GM18499 (cell line): ENCODE measurements around the gene GALM.
"Not testable (repeated sequence)": the region's sequence is repeated elsewhere in the genome, so short reads cannot be mapped to it uniquely, and the experiment has no call there.

Experiments
- ATAC-seq: cut with Tn5 transposase; IDR thresholded peaks from one replicate; pipeline ENCODE4 v1.9.1; 2021; ENCODE audit warnings: moderate number of reproducible peaks; ENCODE audit not compliant: insufficient read depth, unreplicated experiment

The GALM gene

DNA sequence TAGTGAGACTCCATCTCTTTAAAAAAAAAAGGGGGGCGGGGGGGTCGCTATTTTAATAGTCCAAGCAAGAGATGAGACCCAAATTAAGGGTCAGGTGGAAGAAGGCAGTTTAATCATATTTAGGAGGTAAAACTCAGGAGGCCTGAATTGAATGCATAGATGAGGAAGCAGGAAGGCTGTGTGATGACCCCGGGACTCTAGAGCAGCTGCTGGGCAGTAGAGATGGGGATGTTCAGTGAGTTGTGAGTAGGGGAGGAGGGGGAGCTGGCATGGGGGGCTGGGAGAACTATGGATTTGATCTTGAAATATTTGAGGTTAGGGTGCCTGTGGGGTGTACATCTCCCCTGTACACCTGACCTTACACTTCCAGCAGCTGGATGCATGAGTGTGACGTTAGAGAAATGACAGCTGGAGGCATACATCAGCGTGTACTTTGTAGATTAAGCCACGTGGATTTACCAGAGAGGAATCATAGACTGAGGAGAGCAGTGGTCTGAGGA is 41.0 kb downstream of the GALM start:
- ATAC-seq, result no peak

DNA sequence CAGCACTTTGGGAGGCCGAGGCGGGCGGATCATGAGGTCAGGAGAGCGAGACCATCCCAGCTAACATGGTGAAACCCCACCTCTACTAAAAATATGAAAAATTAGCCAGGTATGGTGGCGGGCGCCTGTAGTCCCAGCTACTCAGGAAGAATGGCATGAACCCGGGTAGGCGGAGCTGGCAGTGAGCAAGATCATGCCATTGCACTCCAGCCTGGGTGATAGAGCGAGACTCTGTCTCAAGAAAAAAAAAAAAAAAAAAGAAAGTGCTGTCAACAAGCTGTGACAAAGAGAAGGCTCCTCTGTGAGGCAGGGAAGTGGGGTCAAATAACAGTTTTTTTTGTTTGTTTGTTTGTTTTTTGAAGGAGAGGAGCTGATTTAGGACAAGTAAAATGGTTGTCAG is 42.6 kb downstream of the GALM start:
- ATAC-seq, result not testable (repeated sequence)

DNA sequence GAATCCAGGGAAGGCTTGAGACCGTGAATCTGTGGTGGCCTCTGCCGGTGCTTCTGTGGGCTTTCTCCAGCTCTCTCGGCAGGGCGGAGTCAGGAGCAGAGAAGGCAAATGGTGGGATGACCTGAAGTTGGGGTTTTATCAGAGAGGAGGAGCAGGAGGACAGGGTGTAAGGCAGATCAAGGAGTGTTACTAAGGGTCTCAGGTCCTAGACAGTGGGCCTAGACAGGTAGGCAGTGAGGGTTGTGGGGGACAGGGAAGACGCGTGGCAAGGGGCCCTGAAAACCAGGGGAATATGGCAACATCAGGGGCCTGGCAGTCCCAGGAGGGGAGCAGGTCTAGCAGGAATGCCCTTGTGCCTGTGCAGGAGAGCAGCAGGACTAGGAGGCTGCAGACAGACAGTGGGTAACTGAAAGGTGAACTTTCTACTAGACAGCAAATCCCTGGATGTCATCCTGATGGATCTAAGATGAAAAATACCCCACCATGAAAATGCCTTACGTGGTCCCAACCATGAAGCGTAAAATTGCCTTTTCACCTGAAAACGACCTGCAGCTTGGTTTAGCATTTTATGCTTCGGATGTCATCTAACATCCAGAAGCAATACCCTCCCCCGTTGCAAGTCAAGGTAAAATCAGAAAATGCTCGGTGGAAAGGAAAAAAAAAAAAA is 43.1 kb downstream of the GALM start:
- ATAC-seq, result no peak

DNA sequence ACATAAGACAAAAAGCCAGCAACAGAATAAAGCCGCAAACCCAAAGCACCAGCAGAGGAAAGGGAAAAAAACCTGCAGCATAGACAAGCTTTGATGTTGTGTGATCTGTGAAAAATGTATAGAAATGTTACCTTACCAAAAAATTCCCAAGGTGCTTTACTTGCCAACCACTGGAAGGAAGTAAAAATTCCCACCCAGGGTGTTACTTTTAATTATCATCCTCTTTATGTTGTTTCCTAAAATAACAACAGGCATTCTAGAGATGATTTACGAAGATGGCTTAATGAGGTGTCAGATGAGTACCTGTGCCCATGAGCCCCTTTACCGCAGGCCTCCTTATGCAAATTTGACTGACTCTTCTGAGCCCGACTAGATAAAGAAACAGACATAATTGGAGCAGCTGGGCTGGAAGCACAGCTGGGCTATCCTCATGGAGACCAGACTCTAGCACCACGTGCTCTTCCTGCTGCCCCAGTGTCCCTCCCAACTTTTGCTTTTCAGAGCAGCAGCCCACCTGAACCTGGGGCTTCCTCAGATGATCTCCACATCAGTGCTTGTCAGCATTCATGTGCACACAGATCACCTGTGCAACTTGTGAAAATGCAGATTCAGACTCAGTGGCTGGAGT is 43.8 kb downstream of the GALM start:
- no peak for ATAC-seq

DNA sequence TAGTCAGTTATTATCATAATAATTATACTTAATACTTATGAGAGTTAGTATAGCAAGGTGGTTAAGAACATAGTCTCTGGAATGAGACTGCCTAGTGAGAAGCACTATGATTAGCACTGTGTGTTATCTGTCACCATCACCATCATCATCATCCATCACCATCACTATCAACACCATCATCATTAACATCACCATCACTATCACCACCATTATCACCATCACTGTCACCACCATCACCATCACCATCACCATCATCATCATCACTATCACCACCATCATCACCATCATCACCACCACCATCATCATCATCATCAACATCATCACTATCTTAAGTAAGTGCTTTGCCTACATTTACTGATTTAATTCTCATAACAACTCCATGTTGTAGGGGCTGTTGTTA is 45.6 kb downstream of the GALM start:
- ATAC-seq, result no peak

DNA sequence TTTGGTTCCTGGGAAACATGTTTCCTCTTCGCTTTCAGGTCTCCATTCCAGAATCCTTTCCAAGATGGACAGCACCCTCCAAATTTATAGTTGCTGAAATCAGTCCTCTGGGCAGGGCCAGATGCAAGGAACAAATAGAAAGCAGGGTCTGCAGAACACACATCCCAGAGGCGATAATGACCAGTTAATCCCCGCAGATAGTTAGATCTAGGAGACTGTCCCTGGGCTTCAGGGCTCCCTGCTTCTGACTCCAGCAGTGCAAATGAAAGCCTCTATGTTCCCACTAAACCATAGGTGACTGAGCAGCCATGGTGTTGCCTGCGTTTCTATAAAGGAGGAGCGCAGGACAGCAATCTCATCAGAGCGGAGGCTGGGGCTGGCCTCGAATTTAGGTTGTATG is 46.5 kb downstream of the GALM start:
- no peak for ATAC-seq

DNA sequence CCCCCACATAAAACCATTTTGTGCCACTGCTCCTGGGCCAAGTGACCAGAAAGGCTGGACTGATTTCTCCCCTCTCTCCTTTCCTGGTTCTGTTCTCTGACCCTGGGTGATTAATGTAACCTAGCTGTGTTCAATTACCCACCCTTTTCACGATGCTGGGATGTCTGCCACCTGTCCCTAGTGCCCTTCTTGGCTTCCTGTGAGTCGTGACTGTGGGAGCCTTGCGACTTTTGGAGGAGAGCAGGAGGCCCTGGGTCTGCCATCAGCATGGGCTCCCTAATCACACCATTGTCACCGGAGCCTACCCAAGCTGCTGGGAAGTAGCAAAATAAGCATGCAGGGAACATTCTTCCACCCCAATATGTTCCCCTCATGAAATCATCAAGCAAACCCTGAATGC is 47.0 kb downstream of the GALM start:
- ATAC-seq, result no peak

DNA sequence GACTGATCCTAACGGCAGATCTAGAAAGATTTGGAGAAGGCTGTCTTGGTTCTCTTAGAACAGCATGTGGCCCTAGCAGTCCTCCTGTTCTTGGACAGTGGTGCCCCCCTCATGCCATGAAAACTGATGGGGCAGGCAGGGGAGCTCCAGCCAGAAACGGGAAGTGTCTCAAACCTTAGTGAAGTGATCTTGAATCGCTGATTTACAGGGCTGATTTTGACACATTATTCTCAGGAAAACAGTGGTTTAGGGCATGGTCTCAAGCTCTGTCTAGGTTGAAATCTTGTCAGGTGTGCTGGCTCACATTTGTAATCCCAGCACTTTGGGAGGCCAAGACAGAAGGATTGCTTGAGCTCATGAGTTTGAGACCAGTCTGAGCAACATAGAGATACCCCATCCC is 47.4 kb downstream of the GALM start:
- ATAC-seq, result no peak

DNA sequence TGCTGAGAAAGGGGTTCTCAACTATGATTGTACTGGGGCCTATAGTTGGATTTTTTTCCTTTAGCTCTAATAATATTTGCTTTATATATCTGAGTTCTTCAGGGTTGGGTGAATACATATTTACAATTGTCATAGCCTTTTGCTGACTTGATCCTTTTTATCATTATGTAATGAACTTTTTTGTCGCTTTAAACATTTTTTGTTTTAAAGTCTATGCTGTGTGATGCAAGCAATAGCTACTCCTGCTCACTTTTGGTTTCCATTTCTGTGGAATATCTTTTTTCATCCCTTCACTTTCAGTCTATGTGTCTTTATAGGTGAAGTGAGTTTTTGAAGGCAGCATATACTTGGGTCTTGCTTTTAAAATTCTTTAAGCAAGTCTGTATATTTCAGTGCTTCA is 49.0 kb downstream of the GALM start:
- ATAC-seq, result not testable (repeated sequence)

DNA sequence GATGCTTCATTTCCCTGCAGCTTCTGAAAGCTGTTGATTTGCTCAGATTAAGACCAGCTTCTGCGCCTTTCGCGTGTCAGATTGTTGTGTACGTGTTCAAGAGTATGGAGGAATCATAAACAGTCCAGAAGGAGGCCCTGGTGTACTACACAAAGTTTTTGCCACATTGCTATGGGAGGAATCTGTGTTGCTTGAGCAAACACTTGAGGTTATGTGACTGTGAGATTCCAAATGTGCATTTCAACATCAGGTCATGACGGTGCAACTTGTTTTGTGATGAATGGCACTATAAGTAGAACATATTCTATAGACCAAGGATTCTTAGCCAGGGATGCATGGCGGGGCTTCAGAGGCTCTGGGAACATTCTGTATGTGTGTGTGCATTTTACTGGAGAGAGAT is 50.3 kb downstream of the GALM start:
- no peak for ATAC-seq

DNA sequence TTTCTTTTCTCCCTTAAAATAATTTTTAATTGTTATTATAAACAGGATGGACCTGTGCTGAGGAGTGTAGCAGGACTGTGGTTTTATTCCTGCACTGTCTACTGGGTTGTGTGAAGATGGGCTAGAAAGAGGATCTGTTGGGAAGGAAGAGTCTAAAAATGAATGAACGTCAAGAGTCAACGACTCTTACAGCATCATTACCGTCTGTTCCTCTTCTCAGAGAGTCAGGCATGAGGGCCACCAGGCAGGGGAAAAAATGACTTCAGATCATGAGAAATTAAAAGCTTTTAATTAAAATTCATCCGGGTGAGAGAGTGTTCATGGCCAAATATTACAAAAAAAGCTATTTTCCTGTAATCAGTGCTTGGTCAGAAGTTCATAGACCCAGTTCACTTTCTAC is 52.7 kb downstream of the GALM start:
- ATAC-seq, result no peak

DNA sequence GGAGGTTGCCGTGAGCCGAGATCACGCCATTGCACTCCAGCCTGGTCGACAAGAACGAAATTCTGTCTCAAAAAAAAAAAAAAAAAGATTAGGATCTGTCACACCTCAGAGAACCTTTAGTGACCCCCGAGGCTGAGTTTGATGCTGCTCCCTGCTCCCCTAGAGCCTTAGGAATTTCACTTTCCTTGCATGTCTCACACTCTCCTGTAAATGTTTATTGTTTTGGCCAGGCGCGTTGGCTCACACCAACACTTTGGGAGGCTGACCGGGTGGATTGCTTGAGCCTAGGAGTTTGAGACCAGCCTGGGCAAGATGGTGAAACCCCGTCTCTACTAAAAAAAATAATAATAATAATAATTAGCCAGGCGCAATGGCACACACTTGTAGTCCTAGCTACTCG is 53.8 kb downstream of the GALM start:
- no peak for ATAC-seq

DNA sequence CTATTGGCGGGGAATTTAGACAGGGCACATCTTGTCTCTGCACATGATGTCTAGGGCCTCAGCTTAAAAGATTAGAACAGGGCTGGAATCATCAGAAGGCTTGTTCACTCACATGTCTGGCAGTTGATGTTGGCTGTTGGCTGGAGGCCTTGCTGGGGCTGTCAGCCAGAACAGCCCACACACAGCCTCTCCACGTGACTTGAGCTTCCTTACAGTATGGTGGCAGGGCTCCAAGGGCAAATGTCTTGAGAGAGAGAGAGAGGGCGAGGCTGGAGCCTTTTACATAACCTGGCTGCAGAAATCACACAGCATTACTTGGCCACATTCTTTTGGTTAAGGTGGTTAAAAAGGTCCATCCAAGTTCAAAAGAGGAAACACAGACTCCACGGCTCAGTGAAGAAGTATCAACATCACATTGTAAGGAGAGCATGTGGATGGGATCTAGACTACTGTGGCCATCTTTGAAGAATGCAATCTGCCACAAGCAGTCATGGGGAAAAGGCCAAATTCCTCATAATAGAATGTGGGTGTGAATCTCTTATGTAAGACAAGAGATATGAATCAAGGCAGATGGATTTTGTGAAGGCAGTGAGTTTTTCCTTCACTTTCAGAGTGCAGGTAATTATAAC is 54.8 kb downstream of the GALM start:
- no peak for ATAC-seq

DNA sequence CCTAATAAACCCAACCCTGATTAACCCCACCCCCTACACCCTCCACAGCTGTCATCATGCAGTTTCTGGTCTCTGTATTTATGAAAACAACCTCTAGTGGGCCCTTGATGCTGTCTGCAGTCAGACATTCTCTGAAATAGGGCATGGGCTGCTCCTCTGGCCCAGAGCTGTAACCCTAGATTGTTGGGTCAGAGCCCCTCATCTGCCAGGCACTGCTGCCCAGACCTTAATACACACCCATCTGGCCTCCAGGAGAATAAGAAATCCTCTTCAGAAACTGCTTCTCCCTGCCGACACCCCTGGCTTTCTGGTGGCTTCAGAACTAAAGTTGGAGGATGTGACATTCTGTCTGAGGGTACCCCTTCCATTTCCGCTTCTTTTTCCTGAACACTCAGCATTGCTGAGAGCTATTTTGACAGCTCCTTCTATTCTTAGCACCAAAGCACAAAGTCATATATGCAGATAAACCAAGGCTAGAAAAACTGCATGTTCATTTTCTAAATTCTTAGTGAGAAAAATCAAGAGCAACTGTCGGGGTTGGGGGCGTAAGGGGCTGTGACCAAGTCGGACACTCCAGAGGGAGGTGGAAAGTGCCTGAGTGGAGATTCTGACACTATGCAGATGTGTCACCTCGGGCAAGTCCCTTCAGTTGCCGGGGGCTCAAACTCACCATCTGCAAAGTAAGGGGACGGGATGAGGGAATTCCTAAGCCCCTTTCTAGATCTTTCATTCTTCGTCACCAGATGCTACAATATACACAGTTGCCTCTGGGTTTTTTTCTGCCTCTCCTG is 56.6 kb downstream of the GALM start:
- ATAC-seq, result no peak

DNA sequence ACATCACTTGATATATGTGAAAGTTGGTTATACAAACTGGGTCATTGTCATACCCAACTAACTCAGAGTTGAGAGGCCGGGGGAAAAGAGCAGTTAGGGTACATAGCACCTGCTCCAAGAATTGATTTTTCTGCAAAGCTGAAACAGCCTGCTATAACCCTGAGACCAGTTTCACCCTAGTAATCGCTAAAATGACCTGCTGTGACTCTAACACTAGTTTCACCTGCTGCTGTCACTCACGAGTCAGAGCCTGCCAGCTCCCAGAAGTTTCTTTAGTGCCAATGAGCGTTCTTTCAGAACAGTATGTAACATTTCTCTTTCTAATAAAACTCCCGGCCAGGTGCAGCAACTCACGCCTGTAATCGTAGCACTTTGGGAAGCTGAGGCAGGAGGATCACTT is 57.3 kb downstream of the GALM start:
- ATAC-seq, result no peak

DNA sequence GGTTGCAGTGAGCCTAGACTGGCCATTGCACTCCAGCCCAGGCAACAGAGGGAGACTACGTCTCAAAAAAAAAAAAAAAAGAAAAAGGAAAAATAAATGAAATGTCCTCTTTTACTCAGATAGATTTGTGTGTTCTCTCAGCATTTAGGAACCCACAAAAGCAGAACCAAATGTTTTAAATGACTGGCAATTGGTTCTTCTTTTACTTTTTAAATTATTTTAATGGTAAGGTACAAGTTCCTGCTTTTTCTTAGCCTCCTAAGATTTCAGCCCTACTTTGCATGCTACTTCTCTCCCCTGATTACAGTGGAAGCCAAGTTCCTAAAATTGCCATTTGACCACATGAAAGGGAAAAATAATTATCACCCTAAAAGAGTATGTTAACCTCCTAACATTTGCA is 61.7 kb downstream of the GALM start:
- no peak for ATAC-seq

DNA sequence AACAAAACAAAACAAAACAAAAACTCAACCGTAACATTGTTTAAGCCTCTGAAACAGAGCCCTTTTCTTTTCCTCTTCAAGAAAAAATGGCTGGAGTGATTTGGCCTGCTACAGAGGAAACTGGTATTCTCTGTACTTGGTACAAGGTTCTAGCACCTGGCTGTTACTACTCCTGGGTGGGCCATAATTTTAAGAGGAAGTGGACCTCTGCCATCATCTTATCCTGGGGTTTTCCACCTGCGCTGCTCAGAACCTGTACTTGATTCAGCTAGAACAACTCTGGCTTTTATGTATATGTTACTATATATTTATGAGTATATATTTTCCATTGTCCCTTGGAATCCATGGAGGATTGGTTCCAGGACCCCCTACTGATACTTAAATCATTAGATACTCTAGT is 62.8 kb downstream of the GALM start:
- no peak for ATAC-seq

DNA sequence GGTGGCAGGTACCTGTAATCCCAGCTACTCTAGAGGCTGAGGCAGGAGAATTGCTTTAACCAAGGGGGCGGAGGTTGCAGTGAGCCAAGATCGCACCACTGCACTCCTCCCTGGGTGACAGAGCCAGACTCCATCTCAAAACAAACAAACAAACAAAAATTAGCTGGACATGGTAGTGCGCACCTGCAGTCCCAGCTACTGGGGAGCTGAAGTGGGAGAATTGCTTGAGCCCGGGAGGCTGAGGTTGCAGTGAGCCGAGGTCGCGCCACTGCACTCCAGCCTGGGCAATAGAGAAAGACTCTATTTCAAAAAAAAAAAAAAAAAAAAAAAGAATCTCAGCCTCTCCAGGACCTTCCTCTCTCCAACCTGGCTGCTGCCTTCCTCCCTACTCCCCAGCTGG is 65.2 kb downstream of the GALM start:
- no peak for ATAC-seq

DNA sequence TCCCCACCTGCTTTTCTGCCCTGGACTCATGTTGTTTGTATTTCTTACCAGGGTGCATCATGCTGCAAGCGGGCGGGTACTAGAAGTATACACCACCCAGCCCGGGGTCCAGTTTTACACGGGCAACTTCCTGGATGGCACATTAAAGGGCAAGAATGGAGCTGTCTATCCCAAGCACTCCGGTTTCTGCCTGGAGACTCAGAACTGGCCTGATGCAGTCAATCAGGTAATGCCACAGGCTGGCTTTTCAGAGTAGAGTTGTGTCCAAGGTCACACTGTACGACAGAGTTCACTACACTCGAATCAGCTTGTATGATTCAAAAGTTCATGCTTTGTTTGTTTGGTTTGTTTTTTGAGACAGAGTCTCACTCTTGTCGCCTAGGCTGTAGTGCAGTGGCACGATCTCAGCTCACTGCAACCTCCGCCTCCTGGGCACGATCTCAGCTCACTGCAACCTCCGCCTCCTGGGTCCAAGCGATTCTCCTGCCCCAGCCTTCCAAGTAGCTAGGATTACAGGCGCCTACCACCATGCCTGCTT is 65.8 kb downstream of the GALM start:
- no peak for ATAC-seq

DNA sequence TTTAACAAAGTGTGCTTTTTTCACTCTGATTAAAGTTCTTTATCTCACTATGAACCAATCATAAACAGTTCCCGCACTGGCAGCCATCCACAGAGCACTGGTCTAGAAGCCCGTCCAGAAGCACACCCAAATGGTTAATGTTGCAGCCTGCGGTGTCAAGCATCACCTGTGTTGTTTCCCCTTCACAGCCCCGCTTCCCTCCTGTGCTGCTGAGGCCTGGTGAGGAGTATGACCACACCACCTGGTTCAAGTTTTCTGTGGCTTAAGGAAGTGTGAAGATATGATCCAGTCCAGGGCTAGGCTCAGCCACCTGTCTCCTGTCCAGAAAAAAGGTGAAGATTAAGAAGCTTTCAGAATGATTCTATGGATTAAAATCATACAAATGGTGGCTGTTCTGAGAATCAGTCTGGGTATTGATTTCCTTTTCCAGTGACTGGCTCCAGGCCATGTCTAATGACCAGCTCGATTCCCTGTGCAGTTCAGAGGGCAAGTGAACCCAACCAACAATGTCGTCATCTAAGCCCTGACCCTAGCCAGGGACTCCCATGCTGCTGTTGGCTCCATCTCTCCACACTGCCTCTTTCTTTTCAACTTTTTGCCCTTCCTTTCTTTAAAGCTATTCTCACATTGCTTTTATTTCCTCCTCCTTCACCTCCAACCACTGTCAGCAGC is 67.5 kb downstream of the GALM start:
- no peak for ATAC-seq
